ENCODE results near the gene EFCAB9. TPM values are rescaled to one million over a fixed set of nuclear protein-coding genes. Genes with fewer than 3 reads are reported as not detected.
A peak's percentile ranks its signal among the peaks of the same experiment; 100 is the strongest.
"Not testable (repeated sequence)": the region's sequence is repeated elsewhere in the genome, so short reads cannot be mapped to it uniquely, and the experiment has no call there.

The EFCAB9 gene
- polyA plus RNA-seq, 3 donors, result not detected

GRCh38 chr5:172199446-172199845 is 5.5 kb downstream of the EFCAB9 start:
- Mint-ChIP-seq H3K36me3 (no peaks in the 10 kb centered on the region), H3K27me3 (ENCODE audit: low read depth in 3 of 3) (peaks cover 0 to 11% (median 1%) of the 10 kb centered on the region in 3 donors), H3K4me1 (peaks cover 23% of the 10 kb centered on the region), H3K9me3 (peaks cover 3 to 10% (median 5%) of the 10 kb centered on the region in 7 donors), H3K27ac (peak overlapping the region in 6 of 7 donors; percentile 39 to 74 (median 62)), H3K4me3 (peak overlapping the region; percentile 8 to 79)
- Histone ChIP-seq H3K27me3 (ENCODE audit: control insufficient read depth in 2 of 2, insufficient read depth in 2 of 2, low read length in 2 of 2) (no peaks in the 10 kb centered on the region), H2AFZ (ENCODE audit: insufficient read depth, low read depth, low read length, poor library complexity, severe bottlenecking) (no peak overlapping the region), H3K9me3 (replicated peaks in 1 of 2; ENCODE audit: control insufficient read depth in 1 of 2, insufficient read depth in 1 of 2, low read length in 2 of 2) (peaks cover 0 to 3% of the 10 kb centered on the region in 2 donors), H3K4me1 (ENCODE audit: control insufficient read depth in 1 of 2, insufficient read depth in 2 of 2, low read length in 2 of 2) (peaks cover 19 to 22% of the 10 kb centered on the region in 2 donors), H3K4me2 (replicated peaks; ENCODE audit: extremely low read depth, low read length, poor library complexity, severe bottlenecking) (peak overlapping the region; percentile 29), H3K9ac (ENCODE audit: insufficient read depth, low read length, poor library complexity, severe bottlenecking) (no peak overlapping the region), H3K27ac (ENCODE audit: low read depth in 1 of 2, low read length in 2 of 2) (peak overlapping the region in 1 of 2 donors; percentile 14), H3K4me3 (replicated peaks in 1 of 3; ENCODE audit: low read depth in 2 of 3, low read length in 3 of 3) (no peak overlapping the region), H4K20me1 (ENCODE audit: insufficient read depth, low read length) (no peaks in the 10 kb centered on the region), H3K36me3 (replicated peaks in 1 of 2; ENCODE audit: control insufficient read depth in 1 of 2, insufficient read depth in 2 of 2, low read length in 2 of 2) (no peaks in the 10 kb centered on the region), H3K79me2 (ENCODE audit: insufficient read depth, low read length) (no peaks in the 10 kb centered on the region)
- peak in 1 of 3 donors; percentile 33 for DNase-seq
- intact Hi-C loops (cut with micrococcal nuclease), result loop anchor here in 1 of 2 donors (5.0 kb wide), 1 partner anchor 272 kb away; no protein-coding TSS in a partner anchor
- TF ChIP-seq, protein P1, sequence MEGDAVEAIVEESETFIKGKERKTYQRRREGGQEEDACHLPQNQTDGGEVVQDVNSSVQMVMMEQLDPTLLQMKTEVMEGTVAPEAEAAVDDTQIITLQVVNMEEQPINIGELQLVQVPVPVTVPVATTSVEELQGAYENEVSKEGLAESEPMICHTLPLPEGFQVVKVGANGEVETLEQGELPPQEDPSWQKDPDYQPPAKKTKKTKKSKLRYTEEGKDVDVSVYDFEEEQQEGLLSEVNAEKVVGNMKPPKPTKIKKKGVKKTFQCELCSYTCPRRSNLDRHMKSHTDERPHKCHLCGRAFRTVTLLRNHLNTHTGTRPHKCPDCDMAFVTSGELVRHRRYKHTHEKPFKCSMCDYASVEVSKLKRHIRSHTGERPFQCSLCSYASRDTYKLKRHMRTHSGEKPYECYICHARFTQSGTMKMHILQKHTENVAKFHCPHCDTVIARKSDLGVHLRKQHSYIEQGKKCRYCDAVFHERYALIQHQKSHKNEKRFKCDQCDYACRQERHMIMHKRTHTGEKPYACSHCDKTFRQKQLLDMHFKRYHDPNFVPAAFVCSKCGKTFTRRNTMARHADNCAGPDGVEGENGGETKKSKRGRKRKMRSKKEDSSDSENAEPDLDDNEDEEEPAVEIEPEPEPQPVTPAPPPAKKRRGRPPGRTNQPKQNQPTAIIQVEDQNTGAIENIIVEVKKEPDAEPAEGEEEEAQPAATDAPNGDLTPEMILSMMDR (IDR thresholded peaks at IDR 0.05), result no peak
- WGBS (ENCODE audit: insufficient coverage), result 49% methylated on average over 6 of the region's 10 CpGs

DNA sequence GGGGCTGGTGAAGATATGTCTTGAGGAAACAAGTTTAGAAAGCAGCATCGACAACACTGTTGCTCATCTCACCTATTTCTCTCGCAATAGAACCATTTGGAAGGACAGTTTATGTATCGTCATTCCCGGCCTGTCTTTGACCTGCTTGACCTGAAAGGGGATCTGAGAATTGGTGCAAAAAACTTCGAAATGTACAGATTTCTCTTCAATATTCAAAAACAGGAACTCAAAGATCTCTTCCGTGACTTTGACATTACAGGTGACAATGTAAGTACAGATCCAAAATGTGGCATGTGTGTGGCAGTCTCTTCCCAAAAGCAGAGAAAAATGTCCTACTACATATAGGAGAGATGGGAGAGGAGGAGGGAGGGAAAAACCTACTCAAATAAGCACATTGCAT is 6.5 kb downstream of the EFCAB9 start:
- intact Hi-C loops (cut with micrococcal nuclease), result no loop called here
- H3K27me3 Mint-ChIP-seq (ENCODE audit: low read depth in 3 of 3), result peaks cover 0 to 11% (median 2%) of the 10 kb centered on the region in 3 donors
- H3K79me2 ChIP-seq (ENCODE audit: insufficient read depth, low read length), result no peaks in the 10 kb centered on the region
- H3K27ac Mint-ChIP-seq, result no peak overlapping the region
- no peak overlapping the region for H3K4me2 ChIP-seq (replicated peaks; ENCODE audit: extremely low read depth, low read length, poor library complexity, severe bottlenecking)
- no peaks in the 10 kb centered on the region for H3K27me3 ChIP-seq (ENCODE audit: control insufficient read depth in 2 of 2, insufficient read depth in 2 of 2, low read length in 2 of 2)
- peaks cover 3 to 10% (median 5%) of the 10 kb centered on the region in 7 donors for H3K9me3 Mint-ChIP-seq
- TF ChIP-seq, protein P1 (IDR thresholded peaks at IDR 0.05), result no peak
- H4K20me1 ChIP-seq (ENCODE audit: insufficient read depth, low read length), result no peaks in the 10 kb centered on the region
- H3K4me3 Mint-ChIP-seq, result peak overlapping the region in 1 of 2 donors; percentile 26
- H3K36me3 ChIP-seq (replicated peaks in 1 of 2; ENCODE audit: control insufficient read depth in 1 of 2, insufficient read depth in 2 of 2, low read length in 2 of 2), result no peaks in the 10 kb centered on the region
- no peak overlapping the region for H2AFZ ChIP-seq (ENCODE audit: insufficient read depth, low read depth, low read length, poor library complexity, severe bottlenecking)
- no peak overlapping the region for H3K9ac ChIP-seq (ENCODE audit: insufficient read depth, low read length, poor library complexity, severe bottlenecking)
- no peak overlapping the region for H3K4me3 ChIP-seq (replicated peaks in 1 of 3; ENCODE audit: low read depth in 2 of 3, low read length in 3 of 3)
- H3K4me1 ChIP-seq (ENCODE audit: control insufficient read depth in 1 of 2, insufficient read depth in 2 of 2, low read length in 2 of 2), result peaks cover 19 to 22% of the 10 kb centered on the region in 2 donors
- peaks cover 23% of the 10 kb centered on the region for H3K4me1 Mint-ChIP-seq
- DNase-seq, result no peak
- no CpG with 5 or more reads among the region's 6 CpGs for WGBS (ENCODE audit: insufficient coverage)
- H3K27ac ChIP-seq (ENCODE audit: low read depth in 1 of 2, low read length in 2 of 2), result no peak overlapping the region
- peaks cover 0 to 3% of the 10 kb centered on the region in 2 donors for H3K9me3 ChIP-seq (replicated peaks in 1 of 2; ENCODE audit: control insufficient read depth in 1 of 2, insufficient read depth in 1 of 2, low read length in 2 of 2)
- H3K36me3 Mint-ChIP-seq, result no peaks in the 10 kb centered on the region

DNA sequence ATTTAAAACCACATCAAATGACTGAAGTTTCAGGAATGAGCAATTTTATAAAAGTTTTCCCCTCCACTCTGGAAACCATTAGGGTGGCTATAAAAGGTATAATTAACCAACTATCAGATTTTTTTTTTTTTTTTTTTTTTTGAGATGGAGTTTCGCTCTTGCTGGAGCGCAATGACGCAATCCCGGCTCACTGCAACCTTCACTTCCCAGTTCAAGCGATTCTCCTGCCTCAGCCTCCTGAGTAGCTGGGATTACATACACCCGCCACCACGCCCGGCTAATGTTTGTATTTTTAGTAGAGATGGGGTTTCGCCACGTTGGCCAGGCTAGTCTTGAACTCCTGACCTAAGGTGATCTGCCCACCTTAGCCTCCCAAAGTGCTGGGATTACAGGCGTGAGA is 12.0 kb downstream of the EFCAB9 start:
- Mint-ChIP-seq H3K4me1 (peaks cover 25% of the 10 kb centered on the region), H3K36me3 (peaks cover 11 to 17% of the 10 kb centered on the region in 2 donors)
- H3K27me3 Mint-ChIP-seq (ENCODE audit: low read depth in 3 of 3); H3K4me3 ChIP-seq (replicated peaks in 1 of 3; ENCODE audit: low read depth in 2 of 3, low read length in 3 of 3); H3K4me3 Mint-ChIP-seq; H3K79me2 ChIP-seq (ENCODE audit: insufficient read depth, low read length); H4K20me1 ChIP-seq (ENCODE audit: insufficient read depth, low read length); H3K27ac Mint-ChIP-seq; H3K27me3 ChIP-seq (ENCODE audit: control insufficient read depth in 2 of 2, insufficient read depth in 2 of 2, low read length in 2 of 2); H3K9me3 ChIP-seq (replicated peaks in 1 of 2; ENCODE audit: control insufficient read depth in 1 of 2, insufficient read depth in 1 of 2, low read length in 2 of 2); intact Hi-C loops (cut with micrococcal nuclease); H3K4me2 ChIP-seq (replicated peaks; ENCODE audit: extremely low read depth, low read length, poor library complexity, severe bottlenecking); H2AFZ ChIP-seq (ENCODE audit: insufficient read depth, low read depth, low read length, poor library complexity, severe bottlenecking); H3K9ac ChIP-seq (ENCODE audit: insufficient read depth, low read length, poor library complexity, severe bottlenecking); H3K36me3 ChIP-seq (replicated peaks in 1 of 2; ENCODE audit: control insufficient read depth in 1 of 2, insufficient read depth in 2 of 2, low read length in 2 of 2); H3K27ac ChIP-seq (ENCODE audit: low read depth in 1 of 2, low read length in 2 of 2); H3K9me3 Mint-ChIP-seq: not testable (repeated sequence)
- WGBS (ENCODE audit: insufficient coverage), result 50% methylated on average over 2 of the region's 11 CpGs
- DNase-seq, result peak in 1 of 3 donors; percentile 46
- peaks cover 16 to 19% of the 10 kb centered on the region in 2 donors for H3K4me1 ChIP-seq (ENCODE audit: control insufficient read depth in 1 of 2, insufficient read depth in 2 of 2, low read length in 2 of 2)

Measured in CD14-positive monocyte (primary cell).